Pancreas (tissue), 10 donors: ENCODE measurements around the gene ARHGAP6. TPM values are rescaled to one million over a fixed set of nuclear protein-coding genes. Genes with fewer than 3 reads are reported as not detected.

Source experiments
- ATAC-seq, 4 donors: fragments of 200-7000 bp; cut with Tn5 transposase; one replicate each; pipeline versions ENCODE4 v1.8.0 to v1.9.1; 2020; ENCODE audit warnings: mild to moderate bottlenecking in 4 of 4, moderate library complexity in 4 of 4
- DNase-seq, 6 donors: peaks; one replicate each; pipeline ENCODE4 v3.0.0-alpha.2; 2020
- FAIRE-seq: peaks from 2 replicates; lab custom pipeline; 2012; peaks lifted over from hg19 to GRCh38; lab: Jason Lieb, UNC
- H3K27ac ChIP-seq, 4 donors: fragments of 200-600 bp; sonication (generic); 1 replicate in 3 of 4; 2 replicates in 1 of 4; pipeline versions ENCODE4 v1.5.0 to v1.8.0; 2020
- H3K27me3 ChIP-seq, 4 donors: fragments of 200-600 bp; one replicate each; pipeline ENCODE4 v1.8.0; 2021
- H3K36me3 ChIP-seq, 3 donors: fragments of 200-600 bp; sonication (generic) in 1 of 3; one replicate each; pipeline versions ENCODE4 v1.5.0 to v1.8.0; 2020 to 2021
- H3K4me1 ChIP-seq, 3 donors: fragments of 200-600 bp; one replicate each; pipeline ENCODE4 v1.8.0; 2021
- H3K4me3 ChIP-seq, 4 donors: fragments of 200-600 bp; sonication (generic) in 2 of 4; one replicate each; pipeline versions ENCODE4 v1.5.0 to v1.8.0; 2020 to 2021
- H3K9me3 ChIP-seq, 4 donors: fragments of 200-600 bp; one replicate each; pipeline ENCODE4 v1.8.0; 2021
- WGBS, 2 donors: extraction: QIAGEN DNeasy Blood & Tissue Kit; methylation state at CpG; one replicate each; pipeline ENCODE4 v1.1.7; 2013; 5-methylcytosine and 5-hydroxymethylcytosine counted together
- intact Hi-C, 3 donors: fragments of 100-400 bp; cut with DNase I; formaldehyde crosslinking; loops; one replicate each; pipeline versions ENCODE4 v1.11.1 to v1.14.2; 2022
- polyA plus RNA-seq, 2 donors: library from polyadenylated mRNA; stranded (reverse); fragments of 200-250 nt; gene quantifications; one replicate each; pipeline ENCODE4 v1.2.3, GENCODE V29; 2013
- total RNA-seq, 6 donors: library from RNA; stranded (reverse); fragmentation: NEBNext Ultra II Directional in 4 of 6; extraction: Animal tissue kit (Norgen Biotek cat#: 25700) in 4 of 6; gene quantifications; one replicate each; pipeline versions ENCODE4 v1.2.1 to v1.2.4, GENCODE V29; 2021 to 2023
- TF ChIP-seq, protein P1 (sequence below), 4 donors: fragments of 200-600 bp; sonication (generic) in 3 of 4; IDR thresholded peaks; one replicate each; pipeline versions ENCODE4 v1.5.0 to v1.8.0; 2021; ENCODE audit warnings: antibody characterized with exemption in 4 of 4
- donor health status: healthy with polysubstance abuse.
- donor health status: DM: no; HTN: no; CAD: no; lungs with moderate emphysema.
- donor health status: DM: no; HTN: no; CAD: no.
- donor health status: control.
- donor health status: control.
- donor health status: Bipolar disorder and iron deficiency.
- donor health status: DM: yes; HTN: yes; CAD: no.
- donor health status: DM: no; HTN: no; CAD: no.
- donor health status: DM: no; HTN: no; CAD: no.
- donor health status: DM: yes; HTN: yes; CAD: no.

The ARHGAP6 gene
- total and polyA plus RNA-seq, 8 donors: 0.79 to 3.3 (median 1.1) TPM

DNA sequence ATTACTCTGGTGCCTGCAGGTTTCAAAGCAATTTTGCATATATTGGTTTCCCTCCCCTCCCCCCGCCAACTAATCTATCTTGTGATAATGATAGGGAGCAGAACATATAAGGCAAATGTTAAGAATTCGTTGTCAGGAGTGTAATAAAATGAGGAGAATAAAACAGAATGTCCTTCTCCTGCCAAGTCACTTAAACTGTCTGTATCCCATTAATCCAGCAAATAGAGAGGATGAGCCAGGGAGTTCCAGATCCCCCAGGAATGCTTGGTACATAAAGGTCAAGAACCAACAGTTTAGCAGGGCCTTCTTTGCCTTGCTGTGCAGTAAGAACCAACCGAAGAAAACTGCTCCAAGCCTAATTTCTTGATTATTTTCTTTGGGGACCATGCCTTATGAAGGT, 231.1 kb downstream of the ARHGAP6 start:
- FAIRE-seq (peak; percentile 23), ATAC-seq (no peak), DNase-seq (no peak)
- no peak overlapping the region for H3K4me3 ChIP-seq
- H3K27me3 ChIP-seq: no peaks in the 10 kb centered on the region
- intact Hi-C loops: no loop called here
- TF ChIP-seq, protein P1, sequence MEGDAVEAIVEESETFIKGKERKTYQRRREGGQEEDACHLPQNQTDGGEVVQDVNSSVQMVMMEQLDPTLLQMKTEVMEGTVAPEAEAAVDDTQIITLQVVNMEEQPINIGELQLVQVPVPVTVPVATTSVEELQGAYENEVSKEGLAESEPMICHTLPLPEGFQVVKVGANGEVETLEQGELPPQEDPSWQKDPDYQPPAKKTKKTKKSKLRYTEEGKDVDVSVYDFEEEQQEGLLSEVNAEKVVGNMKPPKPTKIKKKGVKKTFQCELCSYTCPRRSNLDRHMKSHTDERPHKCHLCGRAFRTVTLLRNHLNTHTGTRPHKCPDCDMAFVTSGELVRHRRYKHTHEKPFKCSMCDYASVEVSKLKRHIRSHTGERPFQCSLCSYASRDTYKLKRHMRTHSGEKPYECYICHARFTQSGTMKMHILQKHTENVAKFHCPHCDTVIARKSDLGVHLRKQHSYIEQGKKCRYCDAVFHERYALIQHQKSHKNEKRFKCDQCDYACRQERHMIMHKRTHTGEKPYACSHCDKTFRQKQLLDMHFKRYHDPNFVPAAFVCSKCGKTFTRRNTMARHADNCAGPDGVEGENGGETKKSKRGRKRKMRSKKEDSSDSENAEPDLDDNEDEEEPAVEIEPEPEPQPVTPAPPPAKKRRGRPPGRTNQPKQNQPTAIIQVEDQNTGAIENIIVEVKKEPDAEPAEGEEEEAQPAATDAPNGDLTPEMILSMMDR (IDR thresholded peaks at IDR 0.05): no peak
- H3K27ac ChIP-seq: no peak overlapping the region
- no peaks in the 10 kb centered on the region for H3K36me3 ChIP-seq
- WGBS, 2 donors: 52 to 55% methylated on average over 3 of the region's 3 CpGs
- no peaks in the 10 kb centered on the region for H3K9me3 ChIP-seq
- no peaks in the 10 kb centered on the region for H3K4me1 ChIP-seq

DNA sequence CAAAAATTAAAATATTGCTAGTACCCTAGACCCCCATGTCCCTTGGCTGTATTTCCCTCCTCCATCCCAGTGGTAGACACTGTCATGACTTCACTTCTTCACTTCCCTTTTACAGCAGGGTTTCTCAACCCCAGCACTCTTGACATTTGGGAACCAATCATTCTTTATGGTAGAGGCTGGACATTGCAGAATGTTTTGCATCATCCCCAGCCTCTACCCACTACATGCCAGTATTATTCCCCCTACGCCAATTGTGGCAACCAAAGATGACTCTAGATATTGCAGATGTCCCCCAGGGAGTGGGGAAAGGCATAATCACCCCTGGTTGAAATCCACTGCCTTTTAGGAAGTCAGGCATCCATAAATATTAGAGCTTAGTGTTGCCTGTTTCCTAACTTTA, 233.9 kb downstream of the ARHGAP6 start:
- ATAC-seq (no peak), DNase-seq (no peak), FAIRE-seq (no peak)
- H3K27ac ChIP-seq: no peak overlapping the region
- intact Hi-C loops: no loop called here
- H3K27me3 ChIP-seq: peaks cover 0 to 11% (median 2%) of the 10 kb centered on the region in 4 donors
- H3K36me3 ChIP-seq: no peaks in the 10 kb centered on the region
- WGBS, 2 donors: 76 to 89% methylated on average over 1 of the region's 1 CpG
- H3K9me3 ChIP-seq: no peaks in the 10 kb centered on the region
- TF ChIP-seq, protein P1 (IDR thresholded peaks at IDR 0.05): no peak
- no peak overlapping the region for H3K4me3 ChIP-seq
- H3K4me1 ChIP-seq: no peaks in the 10 kb centered on the region

DNA sequence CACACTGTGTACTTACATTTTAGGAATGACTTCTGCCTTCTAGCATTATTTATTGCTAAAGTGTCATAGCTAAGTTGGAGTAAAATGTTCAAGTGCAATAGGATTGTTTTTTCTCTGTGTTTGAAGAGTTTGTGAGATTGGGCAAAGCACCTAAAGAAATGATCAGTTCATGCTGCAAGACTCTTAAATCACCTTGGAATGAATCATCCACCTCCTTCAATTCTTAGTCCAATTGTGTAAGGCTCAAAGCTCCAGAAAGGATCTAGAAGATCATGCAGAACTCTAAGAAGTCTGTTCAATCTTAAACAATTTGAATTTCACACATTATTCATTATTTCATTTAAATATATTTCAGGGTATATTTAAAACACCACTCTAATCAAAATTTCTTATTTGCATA, 235.4 kb downstream of the ARHGAP6 start:
- intact Hi-C loops: no loop called here
- peaks cover 0 to 11% (median 4%) of the 10 kb centered on the region in 4 donors for H3K27me3 ChIP-seq
- FAIRE-seq (peak; percentile 84), DNase-seq (no peak), ATAC-seq (no peak)
- TF ChIP-seq, protein P1 (IDR thresholded peaks at IDR 0.05): no peak
- no peak overlapping the region for H3K4me3 ChIP-seq
- H3K36me3 ChIP-seq: no peaks in the 10 kb centered on the region
- no peaks in the 10 kb centered on the region for H3K4me1 ChIP-seq
- H3K9me3 ChIP-seq: no peaks in the 10 kb centered on the region
- no peak overlapping the region for H3K27ac ChIP-seq

DNA sequence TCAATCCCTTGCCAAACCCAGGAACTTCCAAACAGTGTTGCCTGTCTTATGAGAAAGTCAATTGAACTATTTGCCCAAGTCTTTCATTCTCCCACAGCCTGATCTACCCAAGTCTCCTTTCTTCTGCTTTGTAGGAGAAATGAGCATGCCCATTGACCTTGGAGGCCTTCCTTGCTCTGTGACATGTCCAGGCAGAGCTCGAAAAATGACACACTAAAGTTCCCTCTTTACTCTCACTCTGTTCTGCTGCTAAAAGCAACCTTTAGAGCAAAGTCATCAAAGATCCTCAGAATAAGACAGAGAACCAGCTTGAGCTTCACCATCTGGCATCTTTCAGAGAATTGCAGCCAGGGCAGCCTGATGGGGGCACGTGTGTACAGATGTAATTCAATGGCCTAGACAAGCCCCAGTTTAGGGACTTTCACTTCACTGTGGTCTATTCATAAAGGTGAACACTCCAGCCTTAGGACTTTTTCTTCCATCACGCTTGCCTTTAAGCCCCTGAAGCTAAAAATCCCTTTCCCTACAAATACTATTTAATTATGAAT, 236.1 kb downstream of the ARHGAP6 start:
- TF ChIP-seq, protein P1 (IDR thresholded peaks at IDR 0.05): no peak
- FAIRE-seq (no peak), DNase-seq (no peak), ATAC-seq (no peak)
- intact Hi-C loops: no loop called here
- no peaks in the 10 kb centered on the region for H3K36me3 ChIP-seq
- 56 to 74% methylated on average over 3 of the region's 3 CpGs for WGBS, 2 donors
- no peaks in the 10 kb centered on the region for H3K4me1 ChIP-seq
- no peak overlapping the region for H3K27ac ChIP-seq
- H3K4me3 ChIP-seq: no peak overlapping the region
- H3K9me3 ChIP-seq: no peaks in the 10 kb centered on the region
- H3K27me3 ChIP-seq: peaks cover 0 to 11% (median 4%) of the 10 kb centered on the region in 4 donors

DNA sequence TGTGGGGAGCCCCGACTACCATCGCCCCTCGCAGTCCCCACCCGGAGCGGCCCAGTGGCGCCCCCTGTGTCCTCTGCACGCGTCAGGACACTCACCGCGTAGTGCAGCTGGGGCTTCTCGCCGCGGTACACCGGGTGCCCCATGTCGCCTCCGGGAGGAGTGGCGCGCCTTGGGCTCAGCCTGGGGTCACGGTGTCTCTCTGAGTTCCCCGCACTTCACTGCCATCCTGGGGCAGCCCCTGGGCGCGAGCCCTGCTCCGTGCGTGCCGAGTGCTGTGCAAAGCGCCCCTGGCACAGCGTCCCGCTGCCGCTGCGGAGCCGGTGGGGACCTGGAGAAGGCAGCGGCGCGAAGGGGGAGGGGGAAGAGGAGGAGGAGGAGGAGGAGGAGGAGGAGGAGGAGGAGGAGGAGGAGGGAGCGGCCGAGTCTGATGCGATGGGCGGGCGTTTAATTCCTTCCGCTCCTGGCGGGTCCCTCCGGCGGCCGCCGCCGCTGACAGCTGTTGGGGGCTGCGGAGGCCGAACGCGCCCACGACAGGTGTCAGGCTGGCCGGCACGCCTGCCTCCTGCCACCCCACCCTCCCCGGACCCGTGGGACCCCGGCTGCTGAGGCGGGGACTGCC, 238.2 kb downstream of the ARHGAP6 start:
- 5 to 36% methylated on average over 44 to 53 of the region's 57 CpGs for WGBS, 2 donors
- Histone ChIP-seq H3K9me3 (no peaks in the 10 kb centered on the region), H3K27ac (no peak overlapping the region), H3K27me3 (peaks cover 0 to 11% (median 4%) of the 10 kb centered on the region in 4 donors), H3K4me3 (peak overlapping the region in 3 of 4 donors; percentile 8 to 38 (median 32)), H3K4me1 (no peaks in the 10 kb centered on the region), H3K36me3 (no peaks in the 10 kb centered on the region)
- intact Hi-C loops: no loop called here
- DNase-seq: peak in 5 of 6 donors; percentile 31 to 77 (median 49)
- no peak for FAIRE-seq
- peak; percentile 67 to 84 (median 74) for ATAC-seq
- TF ChIP-seq, protein P1 (IDR thresholded peaks at IDR 0.05): no peak
